Loucy (cell line): ENCODE data around the gene PLIN3.
"Not testable (repeated sequence)": the region's sequence is repeated elsewhere in the genome, so short reads cannot be mapped to it uniquely, and the experiment has no call there.

Experiments used
- H2AFZ ChIP-seq: fragments of 200-600 bp; sonication (generic); 2 replicates; pipeline ENCODE4 v1.6.0; 2016; ENCODE audit warnings: antibody characterized with exemption, mild to moderate bottlenecking, low read length, moderate library complexity
- H3F3A ChIP-seq: fragments of 200-600 bp; 2 replicates; pipeline ENCODE4 v1.6.0; 2016; ENCODE audit warnings: antibody characterized with exemption, low read depth, mild to moderate bottlenecking
- H3K27me3 ChIP-seq: fragments of 200-600 bp; sonication (generic); 2 replicates; pipeline ENCODE4 v1.6.1; 2014; ENCODE audit warnings: low read length, mild to moderate bottlenecking; ENCODE audit not compliant: insufficient read depth, poor library complexity, severe bottlenecking
- H3K36me3 ChIP-seq: fragments of 200-600 bp; sonication (generic); 2 replicates; pipeline ENCODE4 v1.6.1; 2016; ENCODE audit warnings: low read length; ENCODE audit not compliant: insufficient read depth
- H3K4me1 ChIP-seq: fragments of 200-600 bp; sonication (generic); 2 replicates; pipeline ENCODE4 v1.5.1; 2014; ENCODE audit warnings: low read length, mild to moderate bottlenecking; ENCODE audit not compliant: insufficient read depth, poor library complexity, severe bottlenecking
- H3K4me2 ChIP-seq: fragments of 200-600 bp; sonication (generic); 2 replicates; pipeline ENCODE4 v1.6.0; 2014; ENCODE audit warnings: antibody characterized with exemption, low read length, low read depth, mild to moderate bottlenecking; ENCODE audit not compliant: poor library complexity, severe bottlenecking
- H3K4me3 ChIP-seq: fragments of 200-600 bp; sonication (generic); 2 replicates; pipeline ENCODE4 v1.5.1; 2014; ENCODE audit warnings: low read length, mild to moderate bottlenecking, mixed read lengths; ENCODE audit not compliant: poor library complexity, severe bottlenecking
- H3K79me2 ChIP-seq: fragments of 200-600 bp; sonication (generic); 2 replicates; pipeline ENCODE4 v1.6.1; 2014; ENCODE audit warnings: low read length; ENCODE audit not compliant: insufficient read depth
- H3K9ac ChIP-seq: fragments of 200-600 bp; sonication (generic); 2 replicates; pipeline ENCODE4 v1.6.0; 2014; ENCODE audit warnings: mild to moderate bottlenecking, low read depth, low read length, moderate library complexity; ENCODE audit not compliant: poor library complexity, severe bottlenecking
- H3K9me2 ChIP-seq: fragments of 200-600 bp; sonication (generic); replicated peaks from 2 replicates; pipeline ENCODE4 v1.6.1; 2016; ENCODE audit warnings: low read depth, low read length, mixed read lengths
- H3K9me3 ChIP-seq: fragments of 200-600 bp; sonication (generic); 2 replicates; pipeline ENCODE4 v1.6.1; 2014; ENCODE audit warnings: mild to moderate bottlenecking, antibody characterized with exemption, low read length, low read depth; ENCODE audit not compliant: insufficient read depth
- H4K20me1 ChIP-seq: fragments of 200-600 bp; sonication (generic); 2 replicates; pipeline ENCODE4 v1.6.0; 2014; ENCODE audit warnings: antibody characterized with exemption, low read length, mild to moderate bottlenecking; ENCODE audit not compliant: insufficient read depth, poor library complexity, severe bottlenecking
- CTCF ChIP-seq: fragments of 200-600 bp; sonication (generic); conservative IDR thresholded peaks from 2 replicates; pipeline ENCODE4 v1.5.1; 2014; ENCODE audit warnings: mild to moderate bottlenecking, antibody characterized with exemption, low read length
- EZH2phosphoT487 ChIP-seq: fragments of 200-600 bp; IDR thresholded peaks from 2 replicates; pipeline ENCODE4 v1.6.1; 2018; ENCODE audit warnings: antibody characterized with exemption, mild to moderate bottlenecking, moderate library complexity, borderline replicate concordance

PLIN3 gene

DNA sequence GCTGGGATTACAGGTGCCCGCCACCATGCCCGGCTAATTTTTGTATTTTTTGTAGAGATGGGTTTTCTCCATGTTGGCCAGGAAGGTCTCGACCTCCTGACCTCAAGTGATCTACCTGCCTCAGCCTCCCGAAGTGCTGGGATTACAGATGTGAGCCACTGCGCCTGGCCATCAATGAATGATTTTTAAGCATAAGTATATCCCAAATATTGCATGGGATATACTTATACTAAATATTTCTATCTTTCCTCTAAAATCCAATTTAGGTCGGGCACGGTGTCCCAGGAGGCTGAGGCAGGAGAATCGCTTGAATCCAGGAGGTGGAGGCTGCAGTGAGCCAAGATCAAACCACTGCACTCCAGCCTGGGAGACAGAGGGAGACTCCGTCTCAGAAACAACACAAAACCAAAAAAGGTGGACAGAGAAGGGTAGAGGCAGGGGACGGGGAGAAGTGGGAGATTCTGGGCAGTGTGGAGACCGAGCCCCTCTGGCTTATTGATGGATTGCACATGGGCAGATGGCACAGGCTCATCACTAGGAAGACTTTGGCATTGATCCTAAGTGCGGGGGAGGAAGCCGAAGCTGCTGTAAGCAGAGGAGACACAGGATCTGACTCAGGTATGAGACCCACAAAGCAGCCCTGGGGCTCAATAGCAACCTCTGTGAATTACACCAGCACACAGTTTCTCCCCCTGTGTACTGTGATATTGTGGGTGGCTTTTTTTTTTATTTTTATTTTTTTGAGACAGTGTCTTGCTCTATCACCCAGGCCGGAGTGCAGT, 21.8 kb upstream of the PLIN3 start:
- H3K27me3 ChIP-seq: no peaks in the 10 kb centered on the region
- no peak overlapping the region for H3K4me2 ChIP-seq
- no peaks in the 10 kb centered on the region for H3K9me2 ChIP-seq
- no peaks in the 10 kb centered on the region for H3K79me2 ChIP-seq
- no peak overlapping the region for H3K9ac ChIP-seq
- H2AFZ ChIP-seq: no peak overlapping the region
- no peaks in the 10 kb centered on the region for H3K9me3 ChIP-seq
- H3F3A ChIP-seq: no peaks in the 10 kb centered on the region
- H3K36me3 ChIP-seq: no peaks in the 10 kb centered on the region
- no peaks in the 10 kb centered on the region for H3K4me1 ChIP-seq
- H4K20me1 ChIP-seq: no peaks in the 10 kb centered on the region
- no peak for TF ChIP-seq CTCF
- TF ChIP-seq EZH2phosphoT487: no peak
- H3K4me3 ChIP-seq: no peak overlapping the region

- not testable (repeated sequence) for H4K20me1 ChIP-seq, H3K4me3 ChIP-seq, H3K9me3 ChIP-seq, H3K9me2 ChIP-seq, H3K4me2 ChIP-seq, H3F3A ChIP-seq, H3K9ac ChIP-seq, H3K36me3 ChIP-seq, H3K4me1 ChIP-seq, H3K27me3 ChIP-seq, H3K79me2 ChIP-seq, H2AFZ ChIP-seq
These were observed 20.3 kb upstream of the PLIN3 start for GRCh38 chr19:4887803-4888202.

DNA sequence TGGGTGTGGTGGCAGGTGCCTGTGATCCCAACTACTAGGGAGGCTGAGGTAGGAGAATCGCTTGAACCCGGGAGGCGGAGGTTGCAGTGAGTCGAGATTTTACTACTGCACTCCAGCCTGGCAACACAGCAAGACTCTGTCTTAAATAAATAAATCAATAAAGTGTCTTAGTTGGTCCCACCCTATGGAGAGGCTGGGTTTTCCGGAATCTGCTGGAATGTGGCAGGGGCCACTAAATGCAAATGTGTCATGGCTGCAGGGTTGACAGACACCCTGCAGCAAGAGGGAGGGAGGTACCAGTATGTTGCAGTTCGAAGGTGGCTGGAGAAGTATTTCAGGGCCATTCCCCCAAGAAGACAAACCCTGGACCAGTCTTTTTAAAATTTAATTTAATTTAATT, 17.5 kb upstream of the PLIN3 start:
- H3F3A ChIP-seq, H3K27me3 ChIP-seq: not testable (repeated sequence)

DNA sequence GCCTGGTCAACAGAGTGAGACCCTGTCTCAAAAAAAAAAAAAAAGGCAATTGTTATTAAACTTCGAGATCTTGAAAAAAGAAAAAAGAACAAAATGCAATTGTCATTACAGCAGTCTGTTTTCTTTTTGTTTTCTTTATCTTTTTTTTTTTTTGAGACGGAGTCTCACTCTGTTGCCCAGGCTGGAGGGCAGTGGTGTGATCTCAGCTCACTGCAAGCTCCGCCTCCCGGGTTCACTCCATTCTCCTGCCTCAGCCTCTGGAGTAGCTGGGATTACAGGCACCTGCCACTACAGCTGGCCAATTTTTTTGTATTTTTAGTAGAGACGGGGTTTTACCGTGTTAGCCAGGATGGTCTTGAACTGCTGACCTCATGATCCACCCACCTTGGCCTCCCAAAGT, 15.4 kb upstream of the PLIN3 start:
- H3K4me1 ChIP-seq, H3K27me3 ChIP-seq, H3K4me3 ChIP-seq: not testable (repeated sequence)

More for the DNA sequence above, 17.5 kb upstream of the PLIN3 start:
- not testable (repeated sequence) for H4K20me1 ChIP-seq, H3K9me3 ChIP-seq, H3K79me2 ChIP-seq, H3K4me3 ChIP-seq, H3K36me3 ChIP-seq, H3K9me2 ChIP-seq, H3K9ac ChIP-seq, H2AFZ ChIP-seq, H3K4me2 ChIP-seq, H3K4me1 ChIP-seq

More for the DNA sequence above, 15.4 kb upstream of the PLIN3 start:
- not testable (repeated sequence) for H2AFZ ChIP-seq, H3K9ac ChIP-seq, H3K9me3 ChIP-seq, H3K36me3 ChIP-seq, H3K9me2 ChIP-seq, H3K4me2 ChIP-seq, H3K79me2 ChIP-seq, H4K20me1 ChIP-seq, H3F3A ChIP-seq
